Peyer's patch (tissue), 4 donors: ENCODE results near the gene ANKRD13D.

ENCODE experiments used
- POLR2A ChIP-seq, 2 donors: fragments of 450-650 bp; IDR thresholded peaks; one replicate each; pipeline ENCODE4 v1.5.1; 2017; ENCODE audit warnings: antibody characterized with exemption in 2 of 2, mild to moderate bottlenecking in 2 of 2, moderate library complexity in 2 of 2
- TF ChIP-seq, protein P1 (sequence below), 6 experiments: fragments of 450-650 bp in 4 of 6; fragments of 200-600 bp in 2 of 6; sonication (generic) in 1 of 6; IDR thresholded peaks; one replicate each; pipeline ENCODE4 v1.5.1; 2017 to 2019; ENCODE audit warnings: antibody characterized with exemption in 6 of 6, mild to moderate bottlenecking in 3 of 6, moderate library complexity in 1 of 6

DNA sequence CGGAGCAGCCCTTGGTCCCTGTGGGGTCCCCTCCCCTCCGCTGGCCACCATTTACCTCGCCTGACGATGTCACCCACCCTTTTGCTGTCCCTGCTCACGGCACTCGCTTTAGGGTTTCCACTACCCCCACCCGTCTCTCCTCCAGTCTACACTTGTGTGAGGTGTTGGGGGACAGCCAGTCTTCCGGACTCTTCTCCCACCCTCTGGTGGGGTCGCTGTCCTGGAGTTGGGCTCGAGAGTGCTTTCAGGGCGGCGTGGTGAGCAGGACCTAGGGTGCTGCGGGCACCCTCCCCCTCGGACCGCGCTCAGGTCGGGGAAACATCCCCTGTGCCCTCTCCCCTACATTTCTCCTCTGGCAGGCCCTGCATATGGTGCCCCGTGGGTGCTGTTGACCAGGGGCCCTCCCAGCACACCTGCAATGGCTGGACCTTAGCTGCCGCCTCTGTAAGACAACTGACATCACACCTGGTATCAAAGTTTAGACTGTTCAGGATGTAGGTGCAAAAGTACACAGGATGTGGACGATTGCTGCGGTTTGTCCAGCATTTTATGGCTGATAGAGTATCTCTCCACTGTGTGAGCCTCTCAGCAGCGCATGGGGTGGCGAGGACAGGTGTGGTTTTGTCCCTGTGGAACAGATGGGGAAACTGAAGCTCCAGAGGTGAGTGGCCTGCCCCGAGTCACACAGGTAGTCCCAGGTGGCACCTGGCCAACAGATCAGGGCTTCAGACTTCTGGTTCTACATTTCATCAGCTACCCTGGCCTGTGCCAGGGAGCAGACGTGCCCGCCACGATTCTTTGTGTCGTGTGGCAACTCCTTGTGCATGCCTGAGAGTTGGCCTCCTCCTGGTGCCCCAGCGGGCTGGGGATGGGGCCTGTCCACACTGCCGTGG, 21.7 kb upstream of the ANKRD13D start:
- TF ChIP-seq, protein P1, sequence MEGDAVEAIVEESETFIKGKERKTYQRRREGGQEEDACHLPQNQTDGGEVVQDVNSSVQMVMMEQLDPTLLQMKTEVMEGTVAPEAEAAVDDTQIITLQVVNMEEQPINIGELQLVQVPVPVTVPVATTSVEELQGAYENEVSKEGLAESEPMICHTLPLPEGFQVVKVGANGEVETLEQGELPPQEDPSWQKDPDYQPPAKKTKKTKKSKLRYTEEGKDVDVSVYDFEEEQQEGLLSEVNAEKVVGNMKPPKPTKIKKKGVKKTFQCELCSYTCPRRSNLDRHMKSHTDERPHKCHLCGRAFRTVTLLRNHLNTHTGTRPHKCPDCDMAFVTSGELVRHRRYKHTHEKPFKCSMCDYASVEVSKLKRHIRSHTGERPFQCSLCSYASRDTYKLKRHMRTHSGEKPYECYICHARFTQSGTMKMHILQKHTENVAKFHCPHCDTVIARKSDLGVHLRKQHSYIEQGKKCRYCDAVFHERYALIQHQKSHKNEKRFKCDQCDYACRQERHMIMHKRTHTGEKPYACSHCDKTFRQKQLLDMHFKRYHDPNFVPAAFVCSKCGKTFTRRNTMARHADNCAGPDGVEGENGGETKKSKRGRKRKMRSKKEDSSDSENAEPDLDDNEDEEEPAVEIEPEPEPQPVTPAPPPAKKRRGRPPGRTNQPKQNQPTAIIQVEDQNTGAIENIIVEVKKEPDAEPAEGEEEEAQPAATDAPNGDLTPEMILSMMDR (IDR thresholded peaks at IDR 0.05): peak in 1 of 6 experiments; percentile 2
- peak; percentile 95 to 96 for TF ChIP-seq POLR2A (IDR thresholded peaks at IDR 0.05)
